IPS-NIHi11 (cell line): ENCODE data around the gene NOL9.

Experiments
- DNase-seq: peaks from one replicate; pipeline ENCODE4 v3.0.0; 2012; ENCODE audit warnings: mixed read lengths, low spot score

The NOL9 gene

DNA sequence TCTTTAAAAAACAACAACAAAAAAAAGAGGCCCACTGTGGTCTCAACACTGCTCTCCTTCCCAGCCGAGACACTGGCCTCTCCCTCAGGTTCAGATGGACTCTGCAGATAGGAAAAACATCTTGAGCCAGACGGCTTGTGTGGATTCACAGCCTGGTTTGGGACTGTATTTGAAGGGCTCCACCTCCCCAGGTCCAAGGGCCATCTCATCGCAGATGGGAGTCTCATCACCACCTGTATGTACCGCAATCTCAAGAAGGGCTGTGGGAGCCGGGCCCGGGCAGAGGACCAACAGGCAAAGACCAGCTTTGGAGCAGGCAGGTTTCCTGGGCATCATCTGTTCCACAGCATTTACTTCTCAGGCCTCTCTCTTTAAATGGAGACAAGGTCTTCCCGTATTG is 35.7 kb upstream of the NOL9 start:
- no peak for DNase-seq

DNA sequence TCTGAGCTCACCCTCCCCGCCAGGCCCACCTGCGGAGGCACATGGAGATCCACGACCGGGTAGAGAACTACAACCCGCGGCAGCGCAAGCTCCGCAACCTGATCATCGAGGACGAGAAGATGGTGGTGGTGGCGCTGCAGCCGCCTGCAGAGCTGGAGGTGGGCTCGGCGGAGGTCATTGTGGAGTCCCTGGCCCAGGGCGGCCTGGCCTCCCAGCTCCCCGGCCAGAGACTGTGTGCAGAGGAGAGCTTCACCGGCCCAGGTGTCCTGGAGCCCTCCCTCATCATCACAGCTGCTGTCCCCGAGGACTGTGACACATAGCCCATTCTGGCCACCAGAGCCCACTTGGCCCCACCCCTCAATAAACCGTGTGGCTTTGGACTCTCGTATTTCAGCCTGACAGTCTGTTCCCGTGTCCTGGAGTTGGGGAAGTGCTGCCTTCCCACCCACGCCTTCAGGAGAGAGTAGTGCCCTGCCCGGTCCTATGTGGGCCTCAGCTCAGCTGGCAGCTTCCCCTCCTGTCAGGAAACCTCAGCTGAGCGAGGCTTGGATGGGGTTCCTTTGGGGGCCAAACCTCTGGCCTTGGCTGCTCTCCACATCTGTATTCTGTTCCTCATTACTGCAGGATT is 34.7 kb upstream of the NOL9 start:
- no peak for DNase-seq

DNA sequence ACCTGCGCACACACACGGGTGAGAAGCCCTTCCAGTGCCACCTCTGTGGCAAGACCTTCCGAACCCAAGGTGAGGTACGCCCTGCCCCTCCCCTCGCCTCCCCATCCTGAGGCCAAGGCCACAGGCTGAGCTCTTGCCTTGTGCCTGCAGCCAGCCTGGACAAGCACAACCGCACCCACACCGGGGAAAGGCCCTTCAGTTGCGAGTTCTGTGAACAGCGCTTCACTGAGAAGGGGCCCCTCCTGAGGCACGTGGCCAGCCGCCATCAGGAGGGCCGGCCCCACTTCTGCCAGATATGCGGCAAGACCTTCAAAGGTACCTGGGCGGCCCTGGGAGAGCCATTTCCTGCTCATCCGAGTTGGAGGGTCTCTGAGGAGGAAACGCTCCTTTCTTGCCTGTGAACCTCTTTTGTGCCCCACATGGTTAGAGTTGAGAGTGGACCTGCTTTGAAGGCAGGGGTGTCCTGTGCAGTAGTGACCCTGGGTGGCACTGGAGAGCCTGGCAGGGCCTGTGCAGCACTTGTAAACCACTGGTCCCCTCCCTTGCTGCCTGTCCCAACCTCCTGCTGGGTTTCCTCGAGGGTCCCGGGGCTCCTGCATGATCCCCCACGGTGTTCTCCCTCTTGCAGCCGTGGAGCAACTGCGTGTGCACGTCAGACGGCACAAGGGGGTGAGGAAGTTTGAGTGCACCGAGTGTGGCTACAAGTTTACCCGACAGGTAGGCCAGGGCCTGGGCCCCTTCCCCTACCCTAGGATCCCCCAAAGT is 34.0 kb upstream of the NOL9 start:
- DNase-seq = no peak

DNA sequence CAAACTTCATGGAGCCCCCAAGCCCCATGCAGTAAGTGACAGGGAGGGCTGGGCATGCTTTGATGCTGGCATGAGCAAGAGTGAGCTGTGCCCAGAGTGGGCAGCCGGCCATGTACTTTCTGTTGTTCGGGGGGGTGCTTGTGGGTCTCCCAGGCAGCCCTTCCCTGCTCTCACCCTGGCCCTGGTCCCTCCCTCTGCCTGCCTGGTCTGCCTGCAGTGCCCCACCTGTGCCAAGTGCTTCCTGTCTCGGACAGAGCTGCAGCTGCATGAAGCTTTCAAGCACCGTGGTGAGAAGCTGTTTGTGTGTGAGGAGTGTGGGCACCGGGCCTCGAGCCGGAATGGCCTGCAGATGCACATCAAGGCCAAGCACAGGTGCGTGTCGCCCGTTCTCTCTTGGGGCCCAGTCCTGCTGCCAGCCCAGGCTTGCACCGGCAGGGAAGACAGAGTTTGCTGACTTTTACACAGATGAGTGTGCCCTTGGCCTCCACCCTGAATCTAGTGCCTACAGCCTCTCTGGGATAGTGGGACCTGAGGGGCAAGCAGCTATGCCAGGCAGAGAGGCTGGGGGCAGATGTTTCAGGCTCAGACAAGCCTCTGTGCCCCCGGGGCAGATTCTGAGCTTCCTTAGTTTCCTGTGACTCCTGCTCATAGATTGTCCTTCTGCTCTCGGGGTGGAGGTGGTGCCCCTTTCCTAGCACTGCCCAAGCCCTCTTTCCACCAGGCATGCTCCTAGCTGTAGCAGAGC is 33.1 kb upstream of the NOL9 start:
- no peak for DNase-seq

DNA sequence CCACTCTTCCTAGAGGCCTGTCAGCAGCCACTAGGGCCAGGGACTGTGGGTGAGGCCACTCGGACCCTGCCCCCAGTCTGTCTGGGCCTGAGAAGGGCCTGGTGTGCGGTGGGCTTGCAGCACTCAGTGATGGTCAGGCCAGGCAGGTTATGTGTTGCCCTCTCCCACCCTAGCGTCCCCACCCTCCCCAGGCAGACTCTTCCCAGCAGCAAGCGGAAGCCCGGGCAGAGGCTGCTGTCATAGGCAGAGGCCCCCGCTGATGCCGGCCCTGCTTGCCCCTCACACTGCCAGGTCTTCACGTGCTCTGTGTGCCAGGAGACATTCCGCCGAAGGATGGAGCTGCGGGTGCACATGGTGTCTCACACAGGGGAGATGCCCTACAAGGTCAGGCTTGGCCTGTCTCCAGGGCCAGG is 32.1 kb upstream of the NOL9 start:
- DNase-seq = no peak

DNA sequence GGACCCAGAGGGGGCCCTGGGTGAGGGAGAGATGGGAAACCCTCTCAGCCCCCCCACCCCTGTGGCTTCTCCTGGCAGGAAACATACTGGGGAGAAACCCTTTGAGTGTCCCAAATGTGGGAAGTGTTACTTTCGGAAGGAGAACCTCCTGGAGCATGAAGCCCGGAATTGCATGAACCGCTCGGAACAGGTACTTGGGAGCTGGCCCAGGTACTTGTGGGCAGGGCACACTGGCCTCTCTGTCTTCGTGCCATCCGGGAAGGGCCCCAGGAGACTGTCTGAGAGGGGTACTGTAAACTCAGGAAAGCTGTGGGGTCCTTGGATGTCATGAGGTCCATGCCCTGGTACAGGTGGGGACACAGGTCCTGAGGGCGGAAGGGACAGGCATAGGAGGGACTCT is 31.5 kb upstream of the NOL9 start:
- no peak for DNase-seq

DNA sequence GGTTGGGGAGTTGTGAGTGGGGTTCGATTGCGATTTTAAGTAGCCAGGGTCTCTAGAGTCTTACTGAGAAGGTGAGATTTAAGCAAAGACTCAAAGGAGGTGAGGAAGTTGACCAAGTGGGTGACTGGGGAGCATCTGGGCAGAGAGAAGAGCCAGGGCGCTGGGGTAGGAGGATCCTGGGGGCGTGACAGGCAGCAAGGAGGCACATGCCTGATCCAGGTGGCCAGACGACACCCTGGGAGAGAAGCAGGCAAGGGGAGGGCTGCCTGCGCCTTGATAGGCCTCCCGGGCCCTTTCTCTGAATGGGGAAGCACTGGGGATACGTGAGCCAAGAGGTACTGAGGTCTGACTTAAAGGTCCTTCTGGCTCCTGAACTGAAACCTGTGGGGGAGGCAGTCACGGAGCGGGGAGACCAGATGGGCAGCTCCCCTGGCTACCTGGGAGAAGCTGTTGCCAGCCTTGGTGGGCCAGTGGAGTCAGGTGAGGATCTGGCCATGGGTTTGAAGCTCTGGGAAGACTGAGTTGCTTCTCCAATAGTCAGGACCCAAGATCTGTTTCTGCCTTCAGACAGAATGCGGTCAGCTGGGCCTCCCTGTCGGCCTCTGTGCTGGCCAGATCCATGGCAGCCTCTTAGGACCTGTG is 30.9 kb upstream of the NOL9 start:
- no peak for DNase-seq

DNA sequence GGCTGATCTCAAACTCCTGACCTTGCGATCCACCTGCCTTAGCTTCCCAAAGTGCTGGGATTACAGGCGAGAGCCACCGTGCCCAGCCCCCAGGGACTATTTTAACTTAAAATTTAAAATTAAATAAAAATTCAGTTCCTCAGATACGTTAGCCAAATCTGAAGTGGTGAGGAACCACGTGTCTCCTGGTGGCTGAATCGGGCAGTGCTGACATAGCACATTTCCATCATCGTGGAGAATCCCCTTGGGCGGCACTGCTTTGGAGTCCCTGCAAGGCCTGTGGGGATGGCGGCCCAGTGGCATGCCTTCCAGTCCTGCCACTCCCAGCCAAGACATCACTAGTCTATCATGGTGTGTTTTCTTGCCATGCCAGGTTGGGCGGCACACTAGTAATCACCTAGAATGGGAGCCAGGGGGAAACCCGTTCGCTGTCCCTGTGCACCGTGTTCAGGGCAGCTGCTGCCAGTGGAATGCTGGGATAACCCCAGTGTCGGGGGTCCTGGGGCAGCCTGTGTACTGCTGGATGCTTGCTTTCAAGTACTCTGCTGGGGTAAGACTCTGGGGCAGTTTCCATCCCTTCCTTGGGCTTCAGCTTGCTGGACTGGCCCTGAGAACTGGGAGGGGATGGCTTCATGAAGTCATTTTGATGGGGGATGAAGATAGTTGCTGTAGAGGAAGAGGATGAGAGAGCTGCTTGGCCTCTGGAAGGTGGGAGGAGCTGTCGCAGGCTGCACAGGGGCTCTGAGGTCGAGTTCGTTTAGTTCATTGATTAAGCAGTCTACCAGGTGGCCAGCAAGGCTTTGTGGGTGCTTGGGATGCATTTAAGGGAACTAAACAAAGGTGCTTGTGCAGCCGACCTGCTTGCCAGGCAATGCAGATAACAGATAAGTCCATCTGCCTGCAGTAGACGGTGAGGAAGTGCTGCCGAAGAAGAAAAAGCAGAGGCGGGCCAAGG is 30.1 kb upstream of the NOL9 start:
- no peak for DNase-seq

DNA sequence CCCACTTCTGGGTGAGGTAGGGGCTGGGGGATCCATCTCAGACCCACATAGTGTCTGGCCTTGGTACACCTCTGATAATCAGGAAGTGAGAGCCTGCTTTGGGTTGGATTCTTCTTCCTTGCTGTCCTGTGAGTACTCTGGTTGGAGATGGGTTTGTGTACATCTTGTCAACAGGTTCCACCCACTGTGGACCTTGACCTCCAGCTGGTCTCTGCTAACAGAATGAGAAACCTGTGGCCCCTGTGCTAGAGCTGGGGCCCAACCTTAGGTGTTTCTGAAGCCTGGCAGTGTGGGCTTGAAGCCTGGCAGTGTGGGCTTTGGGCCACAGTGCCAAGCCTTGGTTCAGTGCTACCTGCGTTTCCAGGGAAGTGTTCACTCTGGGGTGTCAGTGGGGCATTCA is 28.1 kb upstream of the NOL9 start:
- DNase-seq = no peak

DNA sequence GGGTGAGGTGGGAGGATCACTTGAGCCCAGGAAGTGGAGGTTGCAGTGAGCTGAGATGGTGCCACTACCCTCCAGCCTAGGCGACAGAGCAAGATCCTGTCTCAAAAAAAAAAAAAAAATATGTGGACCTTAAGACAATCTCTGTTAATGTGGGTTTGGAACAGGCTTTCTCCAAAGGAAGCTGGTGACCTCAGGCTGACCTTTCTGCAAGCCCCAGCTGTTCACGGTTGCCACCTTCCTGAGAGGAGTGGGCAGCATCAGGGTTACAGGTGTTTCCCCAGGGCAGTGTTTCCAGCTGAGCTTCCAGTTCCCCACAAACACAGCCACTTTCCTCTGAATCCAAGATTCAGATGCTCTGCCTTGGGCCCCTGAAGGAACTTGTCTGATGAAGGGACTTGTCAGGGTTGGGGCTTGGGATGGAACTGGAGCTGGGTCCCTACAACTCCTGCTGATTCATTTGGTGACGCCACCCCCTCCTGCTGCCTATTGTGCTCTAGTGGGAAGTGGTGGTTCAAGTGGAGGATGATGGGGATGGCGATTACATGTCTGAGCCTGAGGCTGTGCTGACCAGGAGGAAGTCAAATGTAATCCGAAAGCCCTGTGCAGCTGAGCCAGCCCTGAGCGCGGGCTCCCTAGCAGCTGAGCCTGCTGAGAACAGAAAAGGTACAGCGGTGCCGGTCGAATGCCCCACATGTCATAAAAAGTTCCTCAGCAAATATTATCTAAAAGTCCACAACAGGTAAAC is 27.4 kb upstream of the NOL9 start:
- no peak for DNase-seq

DNA sequence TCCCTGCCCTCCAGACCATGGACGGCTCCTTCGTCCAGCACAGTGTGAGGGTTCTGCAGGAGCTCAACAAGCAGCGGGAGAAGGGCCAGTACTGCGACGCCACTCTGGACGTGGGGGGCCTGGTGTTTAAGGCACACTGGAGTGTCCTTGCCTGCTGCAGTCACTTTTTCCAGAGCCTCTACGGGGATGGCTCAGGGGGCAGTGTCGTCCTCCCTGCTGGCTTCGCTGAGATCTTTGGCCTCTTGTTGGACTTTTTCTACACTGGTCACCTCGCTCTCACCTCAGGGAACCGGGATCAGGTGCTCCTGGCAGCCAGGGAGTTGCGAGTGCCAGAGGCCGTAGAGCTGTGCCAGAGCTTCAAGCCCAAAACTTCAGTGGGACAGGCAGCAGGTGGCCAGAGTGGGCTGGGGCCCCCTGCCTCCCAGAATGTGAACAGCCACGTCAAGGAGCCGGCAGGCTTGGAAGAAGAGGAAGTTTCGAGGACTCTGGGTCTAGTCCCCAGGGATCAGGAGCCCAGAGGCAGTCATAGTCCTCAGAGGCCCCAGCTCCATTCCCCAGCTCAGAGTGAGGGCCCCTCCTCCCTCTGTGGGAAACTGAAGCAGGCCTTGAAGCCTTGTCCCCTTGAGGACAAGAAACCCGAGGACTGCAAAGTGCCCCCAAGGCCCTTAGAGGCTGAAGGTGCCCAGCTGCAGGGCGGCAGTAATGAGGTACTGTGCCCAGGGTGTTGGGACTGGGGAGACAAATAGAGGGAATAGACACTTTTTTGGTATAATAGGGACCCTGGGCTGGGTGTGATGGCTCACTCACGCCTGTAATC is 26.5 kb upstream of the NOL9 start:
- DNase-seq = no peak

DNA sequence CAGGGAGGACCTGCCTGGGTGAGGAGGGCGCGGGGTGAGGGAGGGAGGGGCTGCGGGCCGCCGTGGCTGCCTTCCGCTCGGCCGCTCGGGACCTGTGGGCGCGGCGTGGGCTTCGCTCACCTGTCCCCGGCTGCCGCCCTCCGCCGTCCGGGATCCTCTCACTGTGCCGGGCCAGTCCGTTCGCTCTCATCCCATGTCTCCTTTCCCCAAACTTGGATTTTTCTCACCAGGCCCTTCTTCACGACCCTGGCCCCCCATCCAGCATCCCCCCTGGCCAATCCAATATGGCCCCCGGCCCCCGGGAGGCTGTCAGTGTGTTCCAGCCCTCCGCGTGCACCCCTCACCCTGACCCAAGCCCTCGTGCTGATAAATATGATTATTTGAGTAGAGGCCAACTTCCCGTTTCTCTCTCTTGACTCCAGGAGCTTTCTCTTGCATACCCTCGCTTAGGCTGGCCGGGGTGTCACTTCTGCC is 25.8 kb upstream of the NOL9 start:
- DNase-seq = no peak

DNA sequence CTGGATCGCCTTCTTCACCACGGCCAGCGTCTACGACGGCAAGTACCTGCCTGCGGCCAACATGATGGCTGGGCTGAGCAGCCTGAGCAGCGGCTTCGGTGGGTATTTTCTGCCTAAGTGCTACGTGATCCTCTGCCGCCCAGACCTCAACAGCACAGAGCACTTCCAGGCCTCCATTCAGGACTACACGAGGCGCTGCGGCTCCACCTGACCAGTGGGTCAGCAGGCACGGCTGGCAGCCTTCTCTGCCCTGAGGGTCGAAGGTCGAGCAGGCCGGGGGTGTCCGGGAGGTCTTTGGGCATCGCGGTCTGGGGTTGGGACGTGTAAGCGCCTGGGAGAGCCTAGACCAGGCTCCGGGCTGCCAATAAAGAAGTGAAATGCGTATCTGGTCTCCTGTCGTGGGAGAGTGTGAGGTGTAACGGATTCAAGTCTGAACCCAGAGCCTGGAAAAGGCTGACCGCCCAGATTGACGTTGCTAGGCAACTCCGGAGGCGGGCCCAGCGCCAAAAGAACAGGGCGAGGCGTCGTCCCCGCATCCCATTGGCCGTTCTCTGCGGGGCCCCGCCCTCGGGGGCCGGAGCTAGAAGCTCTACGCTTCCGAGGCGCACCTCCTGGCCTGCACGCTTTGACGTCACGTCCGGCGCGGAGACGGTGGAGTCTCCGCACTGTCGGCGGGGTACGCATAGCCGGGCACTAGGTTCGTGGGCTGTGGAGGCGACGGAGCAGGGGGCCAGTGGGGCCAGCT is 25.2 kb upstream of the NOL9 start, which contains the start of gene ZBTB48:
Gene ZBTB48 (plus strand): TSS at position 621 of the 745 bp plus-strand sequence. CDS start 616 bp downstream, outside the sequence.
- DNase-seq = peak; percentile 100

DNA sequence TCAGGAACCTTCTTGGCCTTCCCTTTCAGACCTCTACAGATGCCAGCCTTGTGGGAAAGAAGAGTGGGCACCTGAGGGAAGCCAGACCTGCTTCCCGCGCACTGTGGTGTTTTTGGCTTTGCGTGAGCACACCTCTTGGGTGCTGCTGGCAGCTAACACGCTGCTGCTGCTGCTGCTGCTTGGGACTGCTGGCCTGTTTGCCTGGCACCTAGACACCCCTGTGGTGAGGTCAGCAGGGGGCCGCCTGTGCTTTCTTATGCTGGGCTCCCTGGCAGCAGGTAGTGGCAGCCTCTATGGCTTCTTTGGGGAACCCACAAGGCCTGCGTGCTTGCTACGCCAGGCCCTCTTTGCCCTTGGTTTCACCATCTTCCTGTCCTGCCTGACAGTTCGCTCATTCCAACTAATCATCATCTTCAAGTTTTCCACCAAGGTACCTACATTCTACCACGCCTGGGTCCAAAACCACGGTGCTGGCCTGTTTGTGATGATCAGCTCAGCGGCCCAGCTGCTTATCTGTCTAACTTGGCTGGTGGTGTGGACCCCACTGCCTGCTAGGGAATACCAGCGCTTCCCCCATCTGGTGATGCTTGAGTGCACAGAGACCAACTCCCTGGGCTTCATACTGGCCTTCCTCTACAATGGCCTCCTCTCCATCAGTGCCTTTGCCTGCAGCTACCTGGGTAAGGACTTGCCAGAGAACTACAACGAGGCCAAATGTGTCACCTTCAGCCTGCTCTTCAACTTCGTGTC is 24.5 kb upstream of the NOL9 start:
- DNase-seq = no peak

DNA sequence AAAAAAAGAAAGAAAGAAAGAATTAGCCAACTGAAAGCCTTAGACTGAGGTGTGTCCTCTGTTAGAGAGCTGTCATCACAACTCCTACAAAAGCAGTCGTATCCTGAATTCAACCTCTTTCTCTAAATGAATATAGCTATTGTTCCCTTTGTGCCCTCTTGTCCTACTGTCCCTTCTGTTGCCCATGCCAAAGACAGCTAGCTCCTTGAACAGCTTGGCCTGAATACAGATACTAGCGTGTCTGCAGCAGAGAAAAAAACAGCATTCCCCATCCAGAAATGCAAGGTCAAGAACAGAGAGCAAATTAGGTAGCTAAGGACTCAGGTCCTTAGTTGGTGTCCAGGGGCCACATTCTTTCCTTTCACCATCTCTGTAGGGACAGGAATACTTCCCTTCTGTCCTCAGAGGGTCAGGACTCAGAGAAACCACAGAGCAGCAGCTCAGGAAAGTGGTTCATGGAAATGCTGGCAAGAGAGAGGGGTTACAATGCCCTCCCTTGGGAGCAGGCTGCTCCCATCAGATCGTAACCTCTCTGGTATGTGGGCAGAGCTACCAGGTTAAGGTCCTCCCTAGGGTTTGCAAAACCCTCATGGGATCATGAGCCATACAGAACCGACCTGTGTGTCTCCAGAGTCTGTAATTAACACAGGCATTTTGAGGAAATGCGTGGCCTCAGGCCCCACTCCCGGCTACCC is 23.7 kb upstream of the NOL9 start:
- no peak for DNase-seq

DNA sequence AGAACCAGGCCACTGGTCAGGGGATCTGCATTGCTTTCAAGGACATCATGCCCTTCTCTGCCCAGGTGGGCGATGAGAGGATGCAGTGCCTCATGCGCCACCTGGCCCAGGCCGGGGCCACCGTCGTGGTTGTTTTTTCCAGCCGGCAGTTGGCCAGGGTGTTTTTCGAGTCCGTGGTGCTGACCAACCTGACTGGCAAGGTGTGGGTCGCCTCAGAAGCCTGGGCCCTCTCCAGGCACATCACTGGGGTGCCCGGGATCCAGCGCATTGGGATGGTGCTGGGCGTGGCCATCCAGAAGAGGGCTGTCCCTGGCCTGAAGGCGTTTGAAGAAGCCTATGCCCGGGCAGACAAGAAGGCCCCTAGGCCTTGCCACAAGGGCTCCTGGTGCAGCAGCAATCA is 20.5 kb upstream of the NOL9 start:
- no peak for DNase-seq

DNA sequence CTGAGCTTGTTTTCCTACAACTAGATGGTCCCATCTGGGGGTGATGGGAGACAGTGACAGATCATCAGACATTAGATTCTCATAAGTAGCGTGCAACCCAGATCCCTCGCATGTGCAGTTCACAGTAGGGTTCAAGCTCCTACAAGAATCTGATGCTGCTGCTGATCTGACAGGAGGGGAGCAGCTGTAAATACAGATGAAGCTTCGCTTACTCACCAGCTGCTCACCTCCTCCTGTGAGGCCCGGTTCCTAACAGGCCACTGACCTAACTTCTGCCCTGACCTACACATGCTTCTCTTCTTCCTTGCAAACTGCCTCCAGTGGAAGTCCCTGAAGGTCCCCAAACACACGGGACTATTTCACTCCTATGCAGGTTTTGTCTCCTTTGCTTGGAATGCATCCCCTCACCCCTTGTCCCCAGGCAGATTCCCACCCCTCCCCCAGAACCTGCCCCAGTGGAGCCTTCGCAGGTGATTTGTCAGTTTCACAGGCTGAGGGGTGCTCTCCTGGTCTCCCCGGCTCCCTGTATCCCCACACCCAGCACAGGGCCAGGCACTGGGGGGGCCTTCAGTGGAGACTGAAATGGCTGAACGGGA is 19.8 kb upstream of the NOL9 start:
- DNase-seq = no peak
